Measurements from ENCODE around the gene GPSM1.

GRCh38 chr9:136333045-136333444, 5.7 kb downstream of the GPSM1 start:
- no peak for TF ChIP-seq EZH2phosphoT487 (IDR thresholded peaks at IDR 0.05; ENCODE audit: borderline replicate concordance, low read length)
- TF ChIP-seq CTCF (conservative IDR thresholded peaks at IDR 0.05; ENCODE audit: low read depth, low read length) = no peak
- no peak for TF ChIP-seq EZH2 (IDR thresholded peaks at IDR 0.05; ENCODE audit: low read length, unreplicated experiment)

Data from PC-3 (cell line).